Left lobe of liver (tissue), 2 donors: ENCODE data around the gene ING3. TPM values are rescaled to one million over a fixed set of nuclear protein-coding genes. Genes with fewer than 3 reads are reported as not detected.
A peak's percentile ranks its signal among the peaks of the same experiment; 100 is the strongest.
"Not testable (repeated sequence)": the region's sequence is repeated elsewhere in the genome, so short reads cannot be mapped to it uniquely, and the experiment has no call there.

Experiments used
- ATAC-seq: fragments of 200-7000 bp; cut with Tn5 transposase; one replicate; pipeline ENCODE4 v1.9.1; 2020; ENCODE audit warnings: mild to moderate bottlenecking, moderate library complexity
- DNase-seq: peaks from one replicate; pipeline ENCODE4 v3.0.0-alpha.2; 2020; ENCODE audit warnings: low spot score
- total RNA-seq: library from RNA; stranded (reverse); gene quantifications from one replicate; pipeline ENCODE4 v1.2.1, GENCODE V29; 2021
- donor health status: DM: no; HTN: no; CAD: no; lungs with moderate emphysema.
- donor health status: DM: no; HTN: yes; CAD: no.

The ING3 gene
- total RNA-seq, 1 donor from 2014 or later, result 5.4 TPM

- ATAC-seq, result no peak
- DNase-seq, result no peak
These were observed 50.8 kb downstream of the ING3 start for GRCh38 chr7:121001234-121001906.

GRCh38 chr7:121002048-121002756, 51.6 kb downstream of the ING3 start:
- ATAC-seq, result no peak
- DNase-seq, result no peak

DNA sequence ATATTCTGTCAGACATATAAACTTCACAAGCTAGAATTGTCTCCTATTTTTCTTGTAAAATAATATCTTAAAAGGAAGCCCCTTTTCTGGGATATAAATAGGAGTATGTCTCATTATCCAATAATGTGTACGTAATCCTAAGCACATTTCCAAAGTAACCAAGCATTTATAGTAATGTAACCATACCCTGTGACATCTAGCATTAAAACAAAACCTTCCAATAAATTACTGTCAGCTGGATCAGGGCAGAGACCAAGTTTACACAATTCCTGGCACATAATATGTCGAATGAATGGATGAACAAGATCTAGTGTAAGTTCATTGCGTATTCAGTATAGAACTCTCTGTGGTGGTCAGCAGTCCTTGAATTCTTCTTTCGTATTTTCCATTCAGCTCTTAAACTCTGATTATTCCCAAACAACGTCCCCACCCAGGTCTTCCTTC, 52.2 kb downstream of the ING3 start:
- DNase-seq (no peak), ATAC-seq (peak; percentile 23)

- ATAC-seq (peak; percentile 92), DNase-seq (peak; percentile 94)
These were observed 53.6 kb downstream of the ING3 start for GRCh38 chr7:121003986-121004685.

GRCh38 chr7:121005058-121005457, 54.5 kb downstream of the ING3 start:
- ATAC-seq, DNase-seq: not testable (repeated sequence)

- DNase-seq (no peak), ATAC-seq (no peak)
These were observed 55.5 kb downstream of the ING3 start for GRCh38 chr7:121005996-121006584.

- DNase-seq (no peak), ATAC-seq (peak; percentile 7)
These were observed 56.2 kb downstream of the ING3 start for GRCh38 chr7:121006711-121007315.

GRCh38 chr7:121008816-121009215, 58.2 kb downstream of the ING3 start:
- no peak for ATAC-seq
- DNase-seq, result no peak

DNA sequence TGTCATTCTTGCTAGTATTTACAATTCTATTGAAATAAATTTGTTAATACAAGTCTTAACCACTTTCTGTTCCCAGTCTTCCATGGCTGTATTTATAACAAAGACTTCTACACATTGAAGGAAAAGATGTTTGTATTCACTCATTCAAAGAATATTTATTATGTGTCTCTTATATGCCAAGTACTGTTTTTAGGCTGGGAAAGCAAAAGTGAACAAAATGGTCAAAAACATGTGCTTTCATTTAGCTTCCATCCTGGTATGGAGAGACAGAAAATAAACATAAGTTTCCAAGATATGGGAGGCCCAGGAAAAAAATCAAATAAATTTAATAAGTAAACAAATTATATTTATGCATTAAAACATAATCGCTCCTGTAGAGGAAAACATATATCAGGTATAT, 60.8 kb downstream of the ING3 start:
- DNase-seq (no peak), ATAC-seq (no peak)

DNA sequence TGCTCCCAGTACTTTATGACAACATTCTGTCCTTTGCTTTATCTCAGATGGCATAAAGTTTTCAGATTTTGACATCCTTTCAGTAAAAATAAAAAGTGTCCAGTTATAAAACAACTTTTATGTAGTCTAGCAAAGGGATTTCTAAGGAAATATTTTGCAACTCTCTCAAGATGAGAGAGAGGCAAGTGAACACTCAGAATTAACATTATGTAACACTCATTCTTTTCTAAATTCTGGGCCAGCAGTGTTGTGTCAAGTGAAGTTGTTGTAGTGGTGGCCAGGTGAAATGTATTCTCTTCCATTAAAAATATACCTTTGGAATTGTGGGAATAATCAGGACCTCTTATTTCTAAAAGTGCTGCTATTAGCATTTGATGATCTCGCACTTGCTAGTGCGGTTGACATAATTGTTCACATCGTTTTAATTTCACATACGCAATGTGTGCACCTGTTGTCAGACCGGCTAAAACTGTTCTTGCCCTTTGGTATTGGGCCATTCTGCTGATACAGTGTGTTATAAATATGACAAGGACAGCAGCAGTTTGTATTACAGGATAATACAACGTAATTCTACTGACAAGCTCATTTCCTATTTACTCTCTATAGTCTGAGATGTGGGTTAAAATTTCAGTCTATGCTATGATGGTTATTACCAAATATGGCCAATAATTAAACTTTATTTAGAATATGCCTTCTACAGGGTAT, 61.7 kb downstream of the ING3 start:
- no peak for ATAC-seq
- DNase-seq, result no peak

DNA sequence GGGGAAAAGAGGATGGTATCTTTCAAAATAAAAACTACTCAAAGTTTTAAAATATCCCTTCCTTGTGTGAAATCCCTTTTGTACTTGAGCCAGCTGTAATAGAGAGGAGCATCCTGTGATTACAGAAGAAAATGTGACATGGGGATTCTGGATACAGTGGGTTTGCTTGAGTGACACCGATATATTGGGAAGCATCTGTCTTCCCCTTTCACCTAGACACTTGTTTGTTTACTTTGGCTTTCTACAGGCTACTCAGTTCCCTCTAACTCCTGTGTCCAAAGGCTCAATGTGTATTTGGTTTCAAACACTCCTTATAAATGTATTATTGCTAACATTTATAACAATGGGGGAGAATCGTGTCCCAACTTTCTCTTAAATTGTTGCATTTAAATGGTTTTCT, 62.3 kb downstream of the ING3 start:
- ATAC-seq, result peak; percentile 49
- no peak for DNase-seq

GRCh38 chr7:121015560-121015959, 65.0 kb downstream of the ING3 start:
- DNase-seq (no peak), ATAC-seq (no peak)

DNA sequence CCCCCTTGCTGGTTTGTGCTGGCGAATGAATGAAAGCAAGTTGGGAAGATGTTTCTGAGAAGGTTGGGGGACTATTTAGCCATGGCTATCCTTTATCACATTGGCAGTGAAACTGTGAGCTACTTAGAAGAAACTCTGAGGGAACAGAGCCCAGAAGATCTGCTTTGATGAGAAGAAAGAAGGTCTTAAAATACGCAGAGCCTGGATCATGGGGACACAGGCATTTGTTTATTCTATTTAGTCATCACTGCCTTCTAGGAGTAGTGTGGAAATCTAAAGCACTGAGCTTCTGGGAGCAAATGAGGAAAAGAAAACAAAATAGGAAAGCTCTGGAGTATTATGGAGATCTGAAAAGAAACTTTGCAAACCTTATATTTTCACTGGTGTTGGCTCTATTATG, 66.4 kb downstream of the ING3 start:
- no peak for ATAC-seq
- no peak for DNase-seq

DNA sequence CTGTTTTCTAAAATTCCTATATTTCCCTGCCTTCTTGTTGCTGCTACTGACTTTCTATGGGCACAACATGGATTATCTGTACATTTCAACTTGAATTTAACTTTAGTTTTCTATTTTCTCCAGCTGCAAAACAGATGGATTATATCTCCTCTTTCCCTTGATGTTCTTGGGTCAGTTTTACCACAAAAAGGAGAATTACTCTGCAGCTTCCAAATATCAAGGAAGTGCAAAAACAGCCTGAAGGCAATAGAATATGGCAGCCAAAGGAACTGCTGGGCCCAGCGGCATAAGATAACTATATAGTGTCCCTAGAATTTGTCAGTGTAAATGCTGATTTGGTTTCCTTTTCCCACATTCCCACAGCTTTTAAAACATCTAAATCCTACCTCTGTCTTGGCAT, 67.0 kb downstream of the ING3 start:
- ATAC-seq (no peak), DNase-seq (no peak)

- no peak for ATAC-seq
These were observed 68.4 kb downstream of the ING3 start for GRCh38 chr7:121019018-121019417.

DNA sequence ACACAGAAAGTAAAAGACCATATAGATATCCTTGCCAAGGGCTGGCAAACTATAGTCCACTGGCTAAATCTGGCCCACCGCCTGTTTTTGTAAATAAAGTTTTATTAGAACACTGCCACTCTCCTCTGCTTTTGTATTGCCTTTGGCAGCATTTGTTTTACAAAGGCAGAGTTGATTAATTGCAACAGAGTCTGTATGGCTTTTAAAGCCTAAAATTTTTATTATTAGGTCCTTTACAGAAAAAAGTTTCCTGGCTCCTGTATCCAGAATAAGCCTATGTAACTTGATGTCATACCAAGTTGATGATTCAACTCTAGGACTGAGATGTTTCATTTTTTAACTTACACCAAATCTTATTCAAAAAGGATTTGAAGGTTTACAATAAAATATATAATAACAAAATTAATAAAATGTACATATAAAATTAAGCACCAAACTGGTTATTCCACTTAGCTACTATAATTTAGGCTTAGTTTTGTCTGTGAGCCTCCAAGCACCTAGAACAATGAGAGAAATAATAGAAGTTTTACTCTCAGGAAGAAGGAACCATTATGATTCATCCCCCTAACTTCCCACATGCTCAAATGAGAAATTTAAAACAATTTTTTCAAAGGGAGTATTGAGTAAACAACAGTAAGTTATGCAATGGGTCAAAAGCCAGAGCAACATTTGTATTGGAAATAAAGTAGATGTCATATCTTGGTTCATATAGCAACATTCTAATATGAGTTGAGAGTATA, 69.8 kb downstream of the ING3 start:
- ATAC-seq, result peak; percentile 41

More at GRCh38 chr7:121019018-121019417, 68.4 kb downstream of the ING3 start:
- DNase-seq, result no peak

DNA sequence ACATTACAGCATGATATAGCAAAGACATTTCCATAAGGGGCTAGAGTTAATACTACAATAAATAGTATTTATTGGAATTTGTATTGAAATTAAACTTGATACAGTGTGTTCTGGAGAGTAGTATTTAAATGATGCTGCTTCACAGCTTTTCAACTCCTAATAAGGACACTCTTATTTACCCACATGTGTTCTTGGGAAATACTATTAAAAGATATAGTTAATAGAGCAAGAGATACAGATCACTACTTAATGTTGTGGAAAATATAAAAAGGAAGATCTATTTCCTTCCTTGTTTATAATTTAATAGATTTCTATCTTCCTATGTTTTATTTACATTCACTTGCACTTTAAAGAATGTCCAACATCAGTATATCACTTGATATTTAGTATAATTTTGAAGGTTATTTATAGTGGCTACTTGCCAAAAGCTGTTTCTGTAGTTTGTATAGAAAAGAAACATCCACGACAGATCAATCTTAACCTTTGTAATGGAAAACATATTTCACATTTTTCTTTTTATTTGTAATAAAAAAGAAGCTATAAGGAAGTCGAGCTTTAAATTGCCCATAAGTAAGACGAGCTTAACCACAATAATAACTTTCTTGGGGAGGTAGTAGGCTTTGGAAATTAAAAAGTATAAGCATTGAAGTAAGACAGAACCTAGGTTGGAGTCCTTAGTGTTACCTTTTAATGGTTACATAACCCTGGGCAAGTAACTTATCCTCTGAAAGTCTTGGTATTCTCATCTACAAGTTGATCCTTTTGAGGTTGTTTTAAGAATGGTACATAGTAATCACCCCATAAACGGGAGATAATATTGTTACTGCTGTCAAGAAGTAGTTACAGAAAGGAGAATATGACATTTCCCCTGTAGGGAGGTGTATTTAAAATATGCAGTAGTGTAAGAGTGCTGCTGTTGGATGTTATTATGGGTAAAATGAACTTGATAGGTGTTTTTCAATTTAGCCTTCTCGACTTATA, 70.7 kb downstream of the ING3 start:
- ATAC-seq, result peak; percentile 10
- no peak for DNase-seq

More for the DNA sequence above, 69.8 kb downstream of the ING3 start:
- DNase-seq, result no peak

GRCh38 chr7:121023194-121023593, 72.6 kb downstream of the ING3 start:
- DNase-seq (no peak), ATAC-seq (peak; percentile 49)
